Activated CD4-positive, CD25-positive, alpha-beta regulatory T cell treated with anti-CD3 and anti-CD28 coated beads, Interleukin-2, amount 50 U/mL, for 24 hours (primary cell): ENCODE measurements around the gene TLR1.
A peak's percentile ranks its signal among the peaks of the same experiment; 100 is the strongest.
"Not testable (repeated sequence)": the region's sequence is repeated elsewhere in the genome, so short reads cannot be mapped to it uniquely, and the experiment has no call there.

Experiments used
- ATAC-seq, 2 donors: fragments of 150-1000 bp; cut with Tn5 transposase; one replicate each; pipeline ENCODE4 v1.10.0; 2021; ENCODE audit warnings: mild to moderate bottlenecking in 1 of 2, moderate library complexity in 1 of 2

TLR1 gene

DNA sequence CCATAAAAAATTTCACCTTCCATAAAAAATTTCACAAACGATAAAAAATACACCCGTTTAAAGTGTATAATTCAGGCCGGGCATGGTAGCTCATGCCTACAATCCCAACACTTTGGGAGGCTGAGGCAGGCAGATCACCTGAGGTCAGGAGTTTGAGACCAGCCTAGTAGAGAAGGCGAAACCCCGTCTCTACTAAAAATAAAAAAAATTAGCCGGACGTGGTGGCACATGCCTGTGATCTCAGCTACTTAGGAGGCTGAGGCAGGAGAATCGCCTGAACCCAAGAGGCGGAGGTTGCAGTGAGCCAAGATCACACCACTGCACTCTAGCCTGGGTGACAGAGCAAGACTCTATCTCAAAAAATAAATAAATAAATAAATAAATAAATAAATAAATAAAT lies 1.7 kb upstream of the TLR1 start:
- not testable (repeated sequence) for ATAC-seq

DNA sequence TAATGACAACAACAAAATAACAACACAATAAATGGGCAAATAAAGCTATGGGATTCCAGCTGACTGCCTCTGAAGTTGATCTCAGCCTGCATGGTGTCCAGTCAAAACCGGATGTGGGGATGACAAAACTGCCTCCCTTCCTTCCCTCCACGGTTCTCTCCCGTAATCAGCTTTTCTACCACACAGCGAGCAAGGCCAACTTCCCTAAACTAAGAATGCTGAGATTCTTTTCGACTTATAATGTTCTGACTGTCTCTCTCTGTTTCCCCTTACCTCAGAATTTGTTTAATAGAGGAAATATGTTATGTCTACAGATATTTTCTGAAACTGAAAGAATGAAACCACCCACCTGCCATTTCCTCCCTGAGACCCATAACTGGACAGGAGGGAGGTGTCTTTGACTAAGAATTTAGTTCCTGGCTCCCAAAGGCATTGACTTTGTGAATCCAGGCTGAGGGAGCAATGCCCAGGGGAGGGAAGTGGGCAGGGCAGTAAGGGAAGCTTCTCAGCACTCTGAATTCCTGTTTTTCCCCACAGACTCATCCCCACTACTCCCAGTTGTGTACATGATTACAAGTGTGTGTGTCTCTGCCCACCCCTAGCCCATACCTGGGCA lies 1.0 kb upstream of the TLR1 start:
- peak in 1 of 2 donors; percentile 12 for ATAC-seq

DNA sequence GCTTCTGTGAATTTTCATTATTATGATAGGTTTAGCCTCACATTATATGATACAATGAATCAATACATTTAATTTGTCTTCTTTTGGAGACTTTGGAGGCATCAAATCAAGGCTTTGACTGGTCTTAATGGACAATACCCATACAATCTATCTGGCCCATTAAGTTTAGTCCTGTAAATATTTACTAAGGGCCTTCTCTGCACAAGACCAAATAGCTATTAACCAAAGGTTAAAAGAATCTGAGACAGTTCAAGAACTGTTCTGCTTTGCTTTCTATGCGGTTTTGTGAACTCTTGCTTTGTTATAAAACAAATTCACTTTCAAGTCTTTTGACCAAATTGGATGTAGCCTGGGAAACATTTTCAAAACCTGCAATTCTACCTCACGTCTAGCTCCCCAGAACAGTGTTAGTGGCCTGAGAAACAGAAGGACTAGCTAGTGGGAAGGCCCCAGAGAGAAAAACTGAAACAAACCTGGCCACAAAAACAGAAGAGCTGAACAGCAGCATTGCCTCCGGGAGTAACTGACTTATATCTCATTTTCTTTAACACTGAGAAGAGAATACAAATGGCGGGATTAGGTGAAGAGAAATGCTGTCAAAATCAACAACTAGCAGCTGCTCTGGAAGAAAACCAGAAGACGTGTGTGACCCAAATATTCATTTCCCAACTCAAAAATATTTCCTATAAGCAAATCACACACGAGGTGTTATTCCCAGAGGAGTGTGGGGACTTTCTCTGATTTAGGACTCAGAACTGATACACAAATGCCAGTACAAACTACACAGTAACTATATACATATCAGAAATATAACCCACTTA lies 548 bp downstream of the TLR1 start:
- ATAC-seq, result peak; percentile 78 to 85

DNA sequence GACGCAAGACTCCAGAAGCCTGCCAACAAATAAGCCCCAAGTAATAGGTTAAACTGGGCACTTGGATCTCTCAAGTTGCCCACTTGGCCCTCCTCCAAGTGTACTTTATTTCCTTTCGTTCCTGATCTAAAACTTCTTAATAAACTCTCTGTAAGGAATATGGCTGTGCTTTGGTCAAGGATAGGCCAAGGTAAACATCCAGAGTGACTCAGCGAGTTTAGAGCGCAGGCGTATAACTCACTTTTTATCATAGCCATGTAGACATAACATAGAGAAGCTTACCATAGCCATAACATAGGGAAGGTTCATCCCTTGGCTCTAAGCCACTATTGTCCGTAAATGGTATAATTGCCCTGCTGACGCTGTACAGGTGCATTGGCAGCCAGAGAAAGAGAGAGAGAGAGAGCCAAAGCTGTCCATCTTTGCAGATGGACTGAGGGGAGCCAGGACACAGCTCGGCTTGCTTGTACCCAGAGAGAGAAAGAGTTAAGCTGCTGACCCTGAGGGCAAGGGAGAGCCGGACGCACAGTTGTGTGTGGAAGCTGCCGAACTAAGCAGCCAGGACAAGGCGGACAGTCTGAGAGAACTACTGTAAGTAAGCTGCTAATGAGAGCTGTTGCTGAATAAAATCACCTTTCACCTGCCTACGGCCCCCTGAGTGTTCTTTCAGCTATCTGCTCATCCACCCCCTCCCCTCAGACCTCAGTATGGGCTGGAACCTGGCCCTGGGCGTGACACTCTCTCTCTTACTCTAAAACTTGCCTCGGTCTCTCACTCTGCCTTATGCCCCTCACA lies 1.8 kb downstream of the TLR1 start:
- no peak for ATAC-seq

GRCh38 chr4:38800961-38801450 lies 3.6 kb downstream of the TLR1 start:
- ATAC-seq, result no peak

DNA sequence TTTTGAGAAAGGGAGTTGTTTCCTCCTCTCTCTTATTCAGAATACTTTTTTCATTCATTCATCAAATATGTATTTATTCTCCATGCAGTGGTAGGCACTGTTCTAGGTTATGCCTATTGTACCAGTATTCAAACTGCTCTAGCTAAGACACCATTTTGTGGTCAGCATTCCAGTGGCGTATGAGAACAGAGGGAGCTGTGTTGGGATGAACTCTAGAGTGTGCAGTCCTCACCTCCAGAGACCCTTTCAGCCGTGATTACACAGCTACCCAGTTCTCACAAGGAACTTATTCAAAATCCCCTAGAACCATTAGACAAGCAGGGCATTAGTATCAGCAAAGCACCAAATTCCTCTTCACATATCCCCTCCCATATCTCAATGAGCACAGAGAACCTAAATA lies 4.2 kb downstream of the TLR1 start:
- no peak for ATAC-seq

GRCh38 chr4:38795087-38795486 lies 9.5 kb downstream of the TLR1 start:
- no peak for ATAC-seq

DNA sequence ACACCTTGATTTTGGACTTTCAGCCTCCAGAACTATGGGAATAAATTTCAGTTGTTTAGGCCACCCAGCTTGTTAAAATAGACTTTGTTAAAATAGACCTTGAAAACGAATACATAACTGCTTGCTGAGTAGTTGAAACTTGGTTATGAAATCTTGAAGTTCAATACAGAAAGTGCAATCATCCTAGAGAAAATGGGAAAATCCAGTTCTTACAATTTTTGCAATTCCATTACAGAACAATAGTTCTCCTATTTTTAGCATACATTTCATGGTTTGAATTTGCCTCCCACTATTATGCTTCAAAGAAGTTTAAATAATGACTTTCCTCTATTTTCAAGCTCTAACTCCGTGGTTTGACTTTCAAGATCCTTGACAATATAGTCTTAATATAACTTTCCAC lies 10.5 kb downstream of the TLR1 start:
- no peak for ATAC-seq

DNA sequence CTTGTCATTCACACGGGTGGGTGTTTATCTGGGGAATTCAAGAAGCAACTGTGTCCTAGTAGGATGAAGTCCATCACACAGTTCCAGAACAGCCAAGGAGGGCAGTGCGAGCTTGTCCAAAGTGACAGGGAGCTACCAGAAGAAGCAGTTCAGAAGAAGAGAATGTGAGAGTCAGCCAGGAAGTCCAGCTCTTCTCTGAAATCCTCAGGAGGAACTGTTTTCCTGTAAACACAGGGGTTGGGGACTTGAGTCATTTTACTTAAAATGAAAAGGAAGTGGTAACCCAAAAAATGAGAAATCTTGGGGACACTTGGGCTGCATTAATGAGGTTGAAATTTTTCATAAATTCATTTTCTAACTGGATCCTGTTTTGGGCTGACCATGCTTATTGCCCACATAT lies 13.6 kb downstream of the TLR1 start:
- no peak for ATAC-seq

DNA sequence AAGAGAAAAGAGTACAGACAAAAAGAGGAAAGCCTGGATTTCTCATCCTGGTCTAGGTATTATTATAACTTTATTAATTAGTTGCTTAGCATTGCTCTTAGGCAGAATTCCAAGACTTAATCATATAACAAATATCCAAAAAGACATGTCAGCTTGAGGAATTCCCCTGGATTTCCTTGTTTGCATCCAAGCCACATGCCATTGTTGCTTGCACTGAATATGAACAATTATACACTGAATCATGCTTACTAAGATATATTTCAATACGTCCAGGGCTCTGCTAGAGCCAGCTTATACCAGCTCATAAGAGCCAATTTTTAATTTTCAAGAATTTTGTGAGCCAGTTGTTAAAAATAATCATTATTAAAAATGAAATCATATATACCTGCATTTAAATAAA lies 16.3 kb downstream of the TLR1 start:
- ATAC-seq, result no peak

- no peak for ATAC-seq
These were observed 16.9 kb downstream of the TLR1 start for GRCh38 chr4:38787693-38788092.

DNA sequence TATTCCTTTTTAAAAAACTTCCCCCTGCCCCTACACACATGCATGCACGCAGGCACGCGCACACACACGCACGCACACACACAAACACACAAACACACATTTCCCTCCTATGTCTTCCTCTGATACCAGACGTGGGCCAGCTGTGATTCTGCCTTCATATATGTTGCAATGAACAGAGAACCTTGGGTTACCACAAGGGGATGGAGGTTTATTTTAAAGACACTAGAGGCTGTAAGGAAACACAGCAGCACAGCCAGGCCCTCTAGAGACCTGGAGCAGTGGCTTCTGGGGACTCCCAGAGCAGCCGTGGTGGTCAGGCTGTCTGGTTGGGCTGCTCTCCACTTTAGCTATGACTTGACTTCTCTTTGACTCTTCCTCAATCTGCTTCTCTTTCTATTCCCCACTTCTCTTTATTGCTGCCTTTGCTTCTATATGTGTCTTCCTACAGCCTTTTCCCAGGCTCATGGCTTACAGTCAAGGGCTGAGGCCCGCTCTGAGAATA lies 18.6 kb downstream of the TLR1 start:
- peak; percentile 44 to 45 for ATAC-seq

- ATAC-seq, result no peak
These were observed 19.4 kb downstream of the TLR1 start for GRCh38 chr4:38785041-38785790.

- no peak for ATAC-seq
These were observed 20.4 kb downstream of the TLR1 start for GRCh38 chr4:38784141-38784540.

- ATAC-seq, result no peak
These were observed 21.5 kb downstream of the TLR1 start for GRCh38 chr4:38783109-38783460.

GRCh38 chr4:38782452-38783108 lies 22.0 kb downstream of the TLR1 start, which contains the start of gene TLR10:
Gene TLR10, minus strand, starts transcription at chr4:38782990. Its CDS starts 7,400 bp downstream, at chr4:38775590.
- ATAC-seq, result peak; percentile 58 to 66

DNA sequence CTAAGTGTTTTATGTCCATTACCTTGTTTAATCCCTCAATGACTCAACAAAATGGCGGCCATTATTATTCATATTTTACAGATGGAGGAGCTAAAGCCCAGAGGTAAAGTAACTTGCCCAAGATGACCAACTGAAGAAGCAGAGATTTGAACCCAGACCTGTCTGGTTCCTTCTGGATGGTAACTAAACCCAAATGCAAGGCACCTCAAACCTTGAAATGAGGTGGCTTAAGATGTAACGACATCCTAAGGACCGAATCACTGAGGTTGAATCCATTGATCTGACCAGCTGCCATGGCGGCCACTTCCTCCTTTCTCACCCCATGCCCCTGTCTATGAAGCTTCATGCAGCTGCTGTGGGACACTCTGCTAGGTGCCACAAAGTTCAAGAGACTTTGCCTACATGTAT lies 22.7 kb downstream of the TLR1 start:
- no peak for ATAC-seq

DNA sequence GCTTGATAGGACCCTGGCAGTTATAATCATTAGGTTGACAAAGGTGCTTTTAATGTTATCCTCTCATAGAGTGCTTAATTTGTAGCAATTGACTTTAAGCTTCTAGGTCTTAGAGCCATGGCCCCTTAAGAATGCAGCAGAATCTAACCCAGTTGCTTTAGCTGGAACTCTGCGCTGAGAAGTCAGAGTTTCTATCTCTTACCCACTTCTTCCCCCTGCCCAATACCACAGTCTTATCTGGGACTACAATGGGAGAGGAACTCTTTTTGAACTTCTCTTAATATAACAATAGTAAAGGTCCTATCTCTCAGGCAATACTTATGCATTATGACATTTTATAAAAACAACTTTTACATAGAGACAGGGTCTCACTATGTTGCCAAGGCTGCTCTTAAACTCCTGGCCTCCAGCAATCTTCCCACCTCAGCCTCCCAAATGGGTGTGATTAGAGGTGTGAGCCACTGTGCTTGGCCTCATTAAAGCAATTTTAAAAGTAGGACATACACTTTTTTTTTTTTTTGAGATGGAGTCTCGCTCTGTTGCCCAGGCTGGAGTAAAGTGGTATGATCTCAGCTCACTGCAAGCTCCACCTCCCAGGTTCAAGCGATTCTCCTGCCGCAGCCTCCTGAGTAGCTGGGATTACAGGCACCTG lies 23.6 kb downstream of the TLR1 start:
- no peak for ATAC-seq

GRCh38 chr4:38779790-38780189 lies 24.8 kb downstream of the TLR1 start:
- no peak for ATAC-seq

- ATAC-seq, result not testable (repeated sequence)
These were observed 26.7 kb downstream of the TLR1 start for GRCh38 chr4:38777925-38778324.

GRCh38 chr4:38775326-38775725 lies 29.3 kb downstream of the TLR1 start:
- no peak for ATAC-seq
